Measurements from ENCODE around the gene ACCSL. TPM values are rescaled to one million over a fixed set of nuclear protein-coding genes. Genes with fewer than 3 reads are reported as not detected.

ACCSL gene
- total RNA-seq, 4 donors from 2014 or later, result not detected

DNA sequence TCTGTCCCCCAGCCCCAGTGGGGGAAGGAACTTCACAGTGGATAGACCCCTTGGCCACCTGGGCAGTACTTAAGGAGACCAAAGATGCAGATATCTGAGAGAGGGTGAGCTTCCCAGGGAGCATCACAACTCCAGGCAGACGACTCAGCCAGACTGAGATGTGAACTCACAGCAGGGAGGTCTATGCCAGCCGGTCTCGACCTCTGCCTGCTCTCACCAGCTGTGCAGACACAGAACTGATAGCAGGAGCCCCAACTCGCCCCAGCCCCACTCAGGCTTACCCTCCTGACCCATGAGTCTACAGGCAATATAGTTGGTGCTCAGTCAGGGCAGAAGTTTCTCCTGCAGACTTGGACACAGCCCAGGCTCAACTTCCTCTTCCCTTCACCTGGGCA, 29.7 kb upstream of the ACCSL start:
- DNase-seq (ENCODE audit: low spot score), result no peak
- TF ChIP-seq, protein P1, sequence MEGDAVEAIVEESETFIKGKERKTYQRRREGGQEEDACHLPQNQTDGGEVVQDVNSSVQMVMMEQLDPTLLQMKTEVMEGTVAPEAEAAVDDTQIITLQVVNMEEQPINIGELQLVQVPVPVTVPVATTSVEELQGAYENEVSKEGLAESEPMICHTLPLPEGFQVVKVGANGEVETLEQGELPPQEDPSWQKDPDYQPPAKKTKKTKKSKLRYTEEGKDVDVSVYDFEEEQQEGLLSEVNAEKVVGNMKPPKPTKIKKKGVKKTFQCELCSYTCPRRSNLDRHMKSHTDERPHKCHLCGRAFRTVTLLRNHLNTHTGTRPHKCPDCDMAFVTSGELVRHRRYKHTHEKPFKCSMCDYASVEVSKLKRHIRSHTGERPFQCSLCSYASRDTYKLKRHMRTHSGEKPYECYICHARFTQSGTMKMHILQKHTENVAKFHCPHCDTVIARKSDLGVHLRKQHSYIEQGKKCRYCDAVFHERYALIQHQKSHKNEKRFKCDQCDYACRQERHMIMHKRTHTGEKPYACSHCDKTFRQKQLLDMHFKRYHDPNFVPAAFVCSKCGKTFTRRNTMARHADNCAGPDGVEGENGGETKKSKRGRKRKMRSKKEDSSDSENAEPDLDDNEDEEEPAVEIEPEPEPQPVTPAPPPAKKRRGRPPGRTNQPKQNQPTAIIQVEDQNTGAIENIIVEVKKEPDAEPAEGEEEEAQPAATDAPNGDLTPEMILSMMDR (IDR thresholded peaks at IDR 0.05), result no peak
- peak; percentile 30 for ATAC-seq (ENCODE audit: low FRiP score)

DNA sequence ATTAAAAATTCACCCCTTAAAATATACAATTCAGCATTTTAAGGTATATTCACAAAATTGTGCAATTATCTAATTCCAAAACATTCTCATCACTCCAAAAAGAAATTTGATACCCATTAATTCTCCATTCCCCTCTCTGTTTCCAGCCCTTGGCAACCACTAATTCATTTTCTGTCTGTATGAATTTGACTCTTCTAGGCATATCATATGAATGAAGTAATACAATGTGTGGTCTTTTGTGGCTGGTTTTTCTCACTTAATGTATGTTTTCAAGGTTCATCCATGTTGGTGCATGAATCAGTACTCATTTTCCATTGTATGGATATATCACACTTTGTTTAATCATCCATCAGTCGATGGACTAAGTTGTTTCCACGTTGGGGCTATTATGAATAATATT, 29.0 kb upstream of the ACCSL start:
- TF ChIP-seq, protein P1 (IDR thresholded peaks at IDR 0.05), result no peak
- ATAC-seq (ENCODE audit: low FRiP score), result no peak
- no peak for DNase-seq (ENCODE audit: low spot score)

DNA sequence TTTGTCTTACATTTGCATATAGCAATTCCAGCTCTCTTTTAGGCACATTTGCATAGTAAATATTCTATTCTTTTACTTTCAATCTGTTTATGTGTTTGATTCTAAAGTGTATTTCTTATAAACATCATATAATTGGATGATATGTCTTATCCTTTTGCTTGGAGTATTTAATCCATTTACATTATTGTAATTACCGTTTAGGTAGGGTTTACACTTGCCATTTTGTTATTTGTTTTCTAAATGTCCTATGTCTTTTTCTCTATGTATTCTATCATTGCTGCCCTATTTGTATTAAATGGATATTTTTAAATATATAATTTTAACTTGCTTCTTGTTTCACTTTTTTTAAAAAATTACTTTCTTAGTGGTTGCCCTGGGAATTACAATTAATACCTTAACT, 22.8 kb upstream of the ACCSL start:
- TF ChIP-seq, protein P1 (IDR thresholded peaks at IDR 0.05), result no peak
- DNase-seq (ENCODE audit: low spot score), result no peak
- no peak for ATAC-seq (ENCODE audit: low FRiP score)

GRCh38 chr11:44025727-44026126, 22.1 kb upstream of the ACCSL start:
- ATAC-seq (ENCODE audit: low FRiP score) (no peak), DNase-seq (ENCODE audit: low spot score) (no peak)
- TF ChIP-seq, protein P1 (IDR thresholded peaks at IDR 0.05), result no peak

DNA sequence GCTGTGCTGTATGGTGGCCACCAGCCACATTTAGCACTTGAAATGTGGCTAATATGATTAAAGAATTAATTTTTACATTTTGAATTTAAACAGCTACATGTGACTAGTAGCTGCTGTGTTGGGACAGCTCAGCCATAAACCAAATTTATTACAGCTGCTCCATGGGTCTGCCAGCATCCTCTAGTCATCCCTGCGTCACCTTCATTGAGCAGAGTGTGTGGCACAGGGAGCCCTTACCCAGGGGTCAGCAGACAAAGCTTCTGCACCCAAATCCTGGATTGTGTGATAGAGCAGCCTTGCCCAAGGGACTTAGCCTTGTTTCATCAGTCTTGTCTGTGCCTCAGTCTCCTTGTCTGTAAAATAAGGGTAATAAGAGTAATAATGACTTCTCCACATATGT, 19.4 kb upstream of the ACCSL start:
- DNase-seq (ENCODE audit: low spot score) (no peak), ATAC-seq (ENCODE audit: low FRiP score) (no peak)
- TF ChIP-seq, protein P1 (IDR thresholded peaks at IDR 0.05), result no peak

GRCh38 chr11:44028816-44029506, 18.8 kb upstream of the ACCSL start:
- ATAC-seq (ENCODE audit: low FRiP score) (no peak), DNase-seq (ENCODE audit: low spot score) (no peak)
- TF ChIP-seq, protein P1 (IDR thresholded peaks at IDR 0.05), result no peak

GRCh38 chr11:44029507-44029845, 18.3 kb upstream of the ACCSL start:
- ATAC-seq (ENCODE audit: low FRiP score) (no peak), DNase-seq (ENCODE audit: low spot score) (no peak)
- TF ChIP-seq, protein P1 (IDR thresholded peaks at IDR 0.05), result no peak
